Measurements from ENCODE around the gene KLHL11. TPM values are rescaled to one million over a fixed set of nuclear protein-coding genes. Genes with fewer than 3 reads are reported as not detected.
"Not testable (repeated sequence)": the region's sequence is repeated elsewhere in the genome, so short reads cannot be mapped to it uniquely, and the experiment has no call there.

The KLHL11 gene
- total RNA-seq, 1 donor from 2014 or later, result 10.8 TPM

GRCh38 chr17:41840781-41841180 lies 24.4 kb downstream of the KLHL11 start:
- not testable (repeated sequence) for DNase-seq (ENCODE audit: low spot score)

DNA sequence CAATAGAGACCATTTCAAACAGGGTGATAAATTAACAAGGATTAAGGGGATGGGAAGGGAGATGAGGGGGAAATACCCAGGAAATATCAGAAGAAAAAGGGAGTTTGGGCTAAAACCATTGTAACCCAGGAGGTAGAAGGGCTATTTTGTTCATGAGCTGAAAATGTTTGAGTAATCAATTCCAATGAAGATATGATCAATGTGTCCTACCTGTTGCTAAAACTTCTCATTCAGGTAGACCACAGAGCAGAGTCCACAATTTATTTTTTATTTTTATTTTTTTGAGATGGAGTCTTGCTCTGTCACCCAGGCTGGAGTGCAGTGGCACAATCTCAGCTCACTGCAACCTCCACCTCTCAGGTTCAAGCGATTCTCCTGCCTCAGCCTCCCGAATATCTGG lies 25.8 kb downstream of the KLHL11 start:
- not testable (repeated sequence) for DNase-seq (ENCODE audit: low spot score)

GRCh38 chr17:41837761-41838538 lies 27.3 kb downstream of the KLHL11 start, which contains the start of gene KLHL10:
KLHL10 (plus strand) TSS chr17:41837825; CDS start chr17:41837933, 108 bp downstream.
- DNase-seq (ENCODE audit: low spot score), result no peak

DNA sequence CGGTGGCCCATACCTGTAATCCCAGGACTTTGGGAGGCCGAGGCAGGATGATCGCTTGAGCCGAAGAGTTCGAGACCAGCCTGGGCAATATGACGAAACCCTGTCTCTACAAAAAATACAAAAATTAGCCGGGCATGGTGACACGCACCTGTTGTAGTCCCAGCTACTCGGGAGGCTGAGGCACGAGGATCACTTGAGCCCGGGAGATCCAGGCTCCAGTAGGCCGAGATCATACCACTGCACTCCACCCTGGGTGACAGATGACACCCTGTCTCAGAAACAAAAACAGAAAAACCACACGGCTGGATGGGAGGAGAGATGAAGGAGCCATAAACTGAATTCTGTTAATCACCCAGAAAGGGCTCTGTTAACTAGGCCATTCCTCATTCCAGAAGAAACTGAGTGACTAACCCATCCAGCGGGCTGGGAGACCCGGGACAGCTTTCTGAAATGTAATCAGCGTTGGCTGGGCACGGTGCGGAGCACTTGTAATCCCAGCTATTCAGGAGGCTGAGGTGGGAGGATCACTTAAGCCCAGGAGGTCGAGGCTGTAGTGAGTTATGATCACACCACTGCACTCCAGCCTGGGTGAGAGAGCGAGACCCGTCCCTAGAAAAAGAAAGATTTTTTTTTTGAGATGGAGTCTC lies 28.6 kb downstream of the KLHL11 start:
- DNase-seq (ENCODE audit: low spot score), result no peak

- DNase-seq (ENCODE audit: low spot score), result no peak
Observed at GRCh38 chr17:41835800-41836549, 29.2 kb downstream of the KLHL11 start, which contains the start of gene NT5C3B. NT5C3B (minus strand) TSS chr17:41836232; CDS start chr17:41836193, 39 bp downstream.

DNA sequence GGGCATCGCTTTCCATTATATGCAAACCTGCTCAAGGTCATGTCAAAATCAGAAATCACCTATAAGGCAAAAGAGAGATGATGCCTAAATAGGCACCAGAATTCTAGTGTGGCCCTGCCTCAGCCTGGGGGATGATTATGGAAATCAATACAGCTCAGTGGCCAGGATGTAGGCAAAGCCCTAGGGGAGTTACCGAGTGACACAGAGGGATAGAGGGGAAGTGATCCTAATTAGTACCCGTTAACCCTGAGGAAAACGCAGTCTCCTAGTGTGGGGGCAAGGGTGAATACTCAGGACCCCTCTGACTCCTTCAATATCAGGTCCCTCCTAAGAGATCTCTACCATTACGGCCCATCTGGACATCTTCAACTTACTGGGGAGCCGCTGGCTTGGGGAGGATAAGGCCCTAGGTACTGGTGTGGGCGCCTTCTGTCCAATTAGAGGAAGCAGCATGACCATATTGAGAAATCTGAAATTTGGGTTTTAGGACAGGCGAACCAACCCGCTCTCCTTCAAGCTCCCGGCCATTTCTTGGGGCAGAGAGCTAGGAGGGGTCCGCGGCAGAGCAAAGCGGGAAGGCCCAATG lies 29.9 kb downstream of the KLHL11 start:
- DNase-seq (ENCODE audit: low spot score), result no peak

DNA sequence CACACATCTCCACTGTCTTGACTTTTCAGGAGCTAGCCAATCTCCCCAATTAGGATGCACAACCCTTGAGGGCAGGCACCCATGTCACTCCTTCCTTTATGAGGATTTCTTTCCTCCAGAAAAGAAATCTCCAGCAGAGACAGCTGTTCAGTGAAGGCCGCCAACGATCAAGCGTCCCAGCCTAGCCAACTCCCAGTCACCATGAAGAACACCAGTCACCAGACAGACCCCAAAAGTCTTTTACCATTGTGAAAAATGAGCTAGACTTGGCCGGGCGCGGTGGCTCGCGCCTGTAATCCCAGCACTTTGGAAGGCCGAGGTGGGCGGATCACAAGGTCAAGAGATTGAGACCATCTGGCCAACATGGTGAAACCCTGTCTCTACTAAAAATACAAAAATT lies 35.3 kb downstream of the KLHL11 start:
- not testable (repeated sequence) for DNase-seq (ENCODE audit: low spot score)

- no peak for DNase-seq (ENCODE audit: low spot score)
Observed at GRCh38 chr17:41825175-41825845, 39.9 kb downstream of the KLHL11 start.

- no peak for DNase-seq (ENCODE audit: low spot score)
Observed at GRCh38 chr17:41824086-41824485, 41.1 kb downstream of the KLHL11 start.

DNA sequence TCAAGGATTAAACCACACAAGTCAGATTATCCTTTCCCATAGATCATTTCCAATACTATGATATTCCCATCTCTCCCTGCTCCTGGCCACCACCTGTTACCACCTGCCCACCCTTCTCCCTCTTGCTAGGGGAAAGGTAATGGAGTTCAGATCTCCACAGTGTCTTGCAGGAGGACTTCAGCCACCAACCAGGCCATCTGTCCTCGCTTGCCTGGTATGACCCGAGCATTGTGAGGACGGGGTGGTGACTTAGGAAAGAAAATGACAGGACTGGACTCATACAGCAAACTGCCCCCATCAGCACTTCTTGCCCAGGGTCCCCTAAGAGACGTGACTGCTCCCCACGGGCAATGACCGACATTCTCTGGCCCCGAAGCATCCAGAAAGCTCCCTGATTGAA lies 41.6 kb downstream of the KLHL11 start:
- DNase-seq (ENCODE audit: low spot score), result no peak

GRCh38 chr17:41823141-41823524 lies 42.1 kb downstream of the KLHL11 start:
- DNase-seq (ENCODE audit: low spot score), result no peak

DNA sequence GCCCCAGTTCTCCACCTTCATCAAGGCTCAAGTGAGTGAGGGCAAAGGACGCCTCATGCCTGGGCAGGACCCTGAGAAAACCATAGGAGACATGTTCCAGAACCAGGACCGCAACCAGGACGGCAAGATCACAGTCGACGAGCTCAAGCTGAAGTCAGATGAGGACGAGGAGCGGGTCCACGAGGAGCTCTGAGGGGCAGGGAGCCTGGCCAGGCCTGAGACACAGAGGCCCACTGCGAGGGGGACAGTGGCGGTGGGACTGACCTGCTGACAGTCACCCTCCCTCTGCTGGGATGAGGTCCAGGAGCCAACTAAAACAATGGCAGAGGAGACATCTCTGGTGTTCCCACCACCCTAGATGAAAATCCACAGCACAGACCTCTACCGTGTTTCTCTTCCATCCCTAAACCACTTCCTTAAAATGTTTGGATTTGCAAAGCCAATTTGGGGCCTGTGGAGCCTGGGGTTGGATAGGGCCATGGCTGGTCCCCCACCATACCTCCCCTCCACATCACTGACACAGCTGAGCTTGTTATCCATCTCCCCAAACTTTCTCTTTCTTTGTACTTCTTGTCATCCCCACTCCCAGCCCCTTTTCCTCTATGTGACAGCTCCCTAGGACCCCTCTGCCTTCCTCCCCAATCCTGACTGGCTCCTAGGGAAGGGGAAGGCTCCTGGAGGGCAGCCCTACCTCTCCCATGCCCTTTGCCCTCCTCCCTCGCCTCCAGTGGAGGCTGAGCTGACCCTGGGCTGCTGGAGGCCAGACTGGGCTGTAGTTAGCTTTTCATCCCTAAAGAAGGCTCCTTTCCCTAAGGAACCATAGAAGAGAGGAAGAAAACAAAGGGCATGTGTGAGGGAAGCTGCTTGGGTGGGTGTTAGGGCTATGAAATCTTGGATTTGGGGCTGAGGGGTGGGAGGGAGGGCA lies 42.7 kb downstream of the KLHL11 start:
- DNase-seq (ENCODE audit: low spot score), result no peak

- DNase-seq (ENCODE audit: low spot score), result no peak
Observed at GRCh38 chr17:41821776-41822175, 43.4 kb downstream of the KLHL11 start.

GRCh38 chr17:41818024-41818423 lies 47.2 kb downstream of the KLHL11 start:
- no peak for DNase-seq (ENCODE audit: low spot score)

DNA sequence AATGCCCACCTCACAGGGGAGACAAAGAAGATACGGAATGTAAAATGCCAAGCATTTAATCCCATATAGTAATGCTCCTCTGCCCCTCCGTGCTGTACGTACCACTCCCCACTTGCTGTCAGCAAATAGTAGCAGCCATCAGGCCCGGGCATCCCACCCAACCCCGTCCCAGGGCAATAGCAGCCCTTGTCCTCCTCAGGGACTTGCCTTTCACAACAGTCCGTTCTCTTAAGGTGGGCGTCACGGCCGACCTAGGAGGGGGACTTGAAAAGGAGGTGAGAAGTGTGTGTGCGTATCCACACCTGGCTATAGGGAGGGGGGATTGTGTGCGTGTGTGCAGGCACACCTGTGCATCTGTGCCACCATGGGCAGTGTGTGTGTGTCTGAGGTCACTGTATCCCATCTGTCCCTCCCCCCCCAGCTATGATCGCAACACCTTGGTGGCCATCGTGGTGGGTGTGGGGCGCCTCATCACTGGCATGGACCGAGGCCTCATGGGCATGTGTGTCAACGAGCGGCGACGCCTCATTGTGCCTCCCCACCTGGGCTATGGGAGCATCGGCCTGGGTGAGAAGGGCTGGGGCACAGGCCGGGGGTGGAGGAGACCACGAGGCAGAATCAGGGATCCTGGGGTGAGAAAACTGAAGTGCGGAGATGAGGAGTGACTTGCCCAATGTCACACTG lies 48.4 kb downstream of the KLHL11 start:
- no peak for DNase-seq (ENCODE audit: low spot score)

GRCh38 chr17:41814195-41814594 lies 51.0 kb downstream of the KLHL11 start:
- no peak for DNase-seq (ENCODE audit: low spot score)

DNA sequence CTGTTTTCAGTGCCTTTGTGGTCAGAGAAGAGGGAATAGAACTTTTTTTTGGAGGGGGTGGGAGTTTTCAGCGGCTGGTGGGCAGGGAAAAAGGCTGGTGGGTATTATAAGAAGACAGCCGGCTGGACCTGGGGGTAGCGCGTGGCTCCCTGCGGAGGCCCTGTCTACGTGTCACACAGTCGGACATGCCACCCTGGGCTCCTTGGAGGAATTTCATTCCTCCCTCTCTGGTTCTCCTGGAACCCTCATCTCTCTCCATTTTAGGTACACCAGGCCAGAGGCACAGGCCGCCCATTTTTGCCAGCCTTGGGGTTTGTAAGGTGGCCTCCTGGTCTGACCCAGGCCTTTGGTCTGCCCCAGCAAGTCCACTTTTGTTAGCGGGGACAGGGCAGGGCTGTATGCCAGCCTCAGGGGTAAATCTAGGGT lies 51.5 kb downstream of the KLHL11 start:
- no peak for DNase-seq (ENCODE audit: low spot score)

- DNase-seq (ENCODE audit: low spot score), result no peak
Observed at GRCh38 chr17:41813152-41813680, 52.0 kb downstream of the KLHL11 start.

All from mesenteric fat pad (tissue), 1 donor.